ENCODE measurements around the gene MOV10.

- TF ChIP-seq CTCF (IDR thresholded peaks at IDR 0.05): no peak
- no peak for TF ChIP-seq NRF1 (IDR thresholded peaks at IDR 0.05; ENCODE audit: low read depth, low read length)
- TF ChIP-seq EP300 (IDR thresholded peaks at IDR 0.05; ENCODE audit: borderline replicate concordance in 1 of 2, low read depth in 1 of 2, low read length in 1 of 2): no peak
- no peak for TF ChIP-seq POLR2AphosphoS5 (IDR thresholded peaks at IDR 0.05; ENCODE audit: low read depth, low read length)
Observed at GRCh38 chr1:112636056-112636455, 38.4 kb upstream of the MOV10 start.
